T47D (cell line): Measurements from ENCODE around the gene RPTOR.

ENCODE experiments used
- DNase-seq, 2 experiments: peaks; one replicate each; pipeline versions ENCODE4 v3.0.0 to v3.0.0-alpha.2; 2011 to 2012; ENCODE audit warnings: low read depth in 1 of 2, low spot score in 1 of 2
- JUND ChIP-seq: IDR thresholded peaks from 2 replicates; pipeline ENCODE4 v1.6.1; 2012; ENCODE audit warnings: low read depth
- in situ Hi-C: cut with HindIII; loops from 2 replicates; pipeline ENCODE4 v1.10.0; 2016; ENCODE audit warnings: low sequenced_read_pairs, low pct_unique_long_range_greater_than_20kb

The RPTOR gene

GRCh38 chr17:80593181-80593580, 48.5 kb downstream of the RPTOR start:
- DNase-seq, result no peak
- in situ Hi-C loops, result no loop called here
- TF ChIP-seq JUND, result no peak

GRCh38 chr17:80594431-80595269, 50.0 kb downstream of the RPTOR start:
- no peak for DNase-seq
- in situ Hi-C loops, result no loop called here
- TF ChIP-seq JUND, result no peak

GRCh38 chr17:80596760-80597608, 52.3 kb downstream of the RPTOR start:
- no peak for TF ChIP-seq JUND
- in situ Hi-C loops, result no loop called here
- DNase-seq, result no peak

- no peak for DNase-seq
- TF ChIP-seq JUND, result no peak
- in situ Hi-C loops, result no loop called here
Measured at GRCh38 chr17:80598813-80599545, 54.3 kb downstream of the RPTOR start.

- in situ Hi-C loops, result no loop called here
- DNase-seq, result no peak
- no peak for TF ChIP-seq JUND
Measured at GRCh38 chr17:80599546-80600305, 55.1 kb downstream of the RPTOR start.

- no peak for DNase-seq
Measured at GRCh38 chr17:80601146-80601545, 56.5 kb downstream of the RPTOR start.

GRCh38 chr17:80603396-80603795, 58.8 kb downstream of the RPTOR start:
- no peak for TF ChIP-seq JUND

More at GRCh38 chr17:80601146-80601545, 56.5 kb downstream of the RPTOR start:
- no peak for TF ChIP-seq JUND
- in situ Hi-C loops, result no loop called here

GRCh38 chr17:80604009-80604669, 59.5 kb downstream of the RPTOR start:
- no peak for DNase-seq
- TF ChIP-seq JUND, result no peak
- in situ Hi-C loops, result no loop called here

More at GRCh38 chr17:80603396-80603795, 58.8 kb downstream of the RPTOR start:
- in situ Hi-C loops, result no loop called here
- no peak for DNase-seq

GRCh38 chr17:80604670-80605010, 60.0 kb downstream of the RPTOR start:
- in situ Hi-C loops, result no loop called here
- DNase-seq, result no peak
- no peak for TF ChIP-seq JUND

GRCh38 chr17:80605326-80606066, 60.9 kb downstream of the RPTOR start:
- TF ChIP-seq JUND, result no peak
- DNase-seq, result no peak
- in situ Hi-C loops, result no loop called here

- no peak for DNase-seq
- in situ Hi-C loops, result no loop called here
- no peak for TF ChIP-seq JUND
Measured at GRCh38 chr17:80608326-80608725, 63.7 kb downstream of the RPTOR start.
